ENCODE results near the gene MRPL24. TPM values are rescaled to one million over a fixed set of nuclear protein-coding genes. Genes with fewer than 3 reads are reported as not detected.
A peak's percentile ranks its signal among the peaks of the same experiment; 100 is the strongest.

Gene MRPL24
- total RNA-seq, 1 experiment from 2014 or later: 27.3 TPM

GRCh38 chr1:156746728-156747631 is 6.1 kb upstream of the MRPL24 start:
- Histone ChIP-seq H3K9me3 (ENCODE audit: control insufficient read depth, low read depth, low read length) (no peaks in the 10 kb centered on the region), H3K18ac (ENCODE audit: insufficient read length, low read depth, low read length) (peak overlapping the region; percentile 99), H3K27ac (ENCODE audit: insufficient read length, low read depth, low read length) (peak overlapping the region; percentile 96), H4K91ac (ENCODE audit: insufficient read length, low read depth, low read length) (peak overlapping the region; percentile 89), H3K9ac (ENCODE audit: extremely low read depth, insufficient read length, low read length) (peak overlapping the region; percentile 84), H3K56ac (ENCODE audit: insufficient read length, low read depth, low read length) (no peak overlapping the region), H3K14ac (ENCODE audit: insufficient read depth, low read length) (peak overlapping the region; percentile 99), H2AK5ac (ENCODE audit: insufficient read length, low read length) (peak overlapping the region; percentile 60), H3K4me1 (ENCODE audit: insufficient read depth, low read length) (peaks cover 26% of the 10 kb centered on the region), H2BK20ac (ENCODE audit: low read depth, low read length, poor library complexity, severe bottlenecking) (no peak overlapping the region), H3K4ac (ENCODE audit: low read depth, low read length) (peak overlapping the region; percentile 77; the same call in 1 of the 2 replicates), H3K79me2 (ENCODE audit: insufficient read depth, low read length) (peaks cover 32% of the 10 kb centered on the region; the same call in 1 of the 2 replicates), H3K79me1 (ENCODE audit: insufficient read depth, low read depth, low read length, poor library complexity, severe bottlenecking) (no peaks in the 10 kb centered on the region), H2BK12ac (ENCODE audit: insufficient read length, low read depth, low read length) (peak overlapping the region; percentile 53), H3K23me2 (ENCODE audit: insufficient read length, low read depth, low read length, poor library complexity, severe bottlenecking) (peaks cover 23% of the 10 kb centered on the region), H2BK120ac (ENCODE audit: low read depth, low read length, poor library complexity, severe bottlenecking) (peak overlapping the region; percentile 97), H2BK5ac (ENCODE audit: insufficient read length, low read length) (peak overlapping the region; percentile 85), H3K4me2 (ENCODE audit: insufficient read depth, insufficient read length, low read length) (peak overlapping the region; percentile 53), H4K20me1 (ENCODE audit: control insufficient read depth, insufficient read depth, insufficient read length) (no peaks in the 10 kb centered on the region), H3T11ph (ENCODE audit: low read length) (peak overlapping the region; percentile 98), H3K23ac (ENCODE audit: insufficient read length, low read depth, low read length) (no peak overlapping the region), H2AFZ (ENCODE audit: low read length) (no peak overlapping the region), H2BK15ac (ENCODE audit: low read depth, low read length) (no peak overlapping the region), H3K27me3 (ENCODE audit: insufficient read depth, low read length) (no peaks in the 10 kb centered on the region), H4K5ac (ENCODE audit: insufficient read length, low read depth, low read length) (peak overlapping the region; percentile 77), H4K8ac (replicated peaks; ENCODE audit: insufficient read length, low read depth, low read length) (no peak overlapping the region)
- Mint-ChIP-seq H3K9me3 (no peaks in the 10 kb centered on the region), H3K4me1 (peaks cover 57 to 64% of the 10 kb centered on the region in 2 experiments), H3K27me3 (ENCODE audit: low read depth) (no peaks in the 10 kb centered on the region), H3K4me3 (peak overlapping the region; percentile 82 to 91), H3K27ac (peak overlapping the region; percentile 99 to 100 (median 100)), H3K36me3 (ENCODE audit: insufficient read depth in 1 of 3, low read depth in 3 of 3) (peaks cover 33 to 46% (median 38%) of the 10 kb centered on the region in 3 experiments)
- WGBS (ENCODE audit: extremely low coverage, insufficient read length, low lambda C conversion rate): no CpG with 5 or more reads among the region's 29 CpGs
- DNase-seq: peak; percentile 94
- peak; percentile 51; the same call in 2 of the 3 replicates for TF ChIP-seq CTCF (conservative IDR thresholded peaks at IDR 0.05)
